Central memory CD4-positive, alpha-beta T cell (primary cell): ENCODE results near the gene TTC5.
A peak's percentile ranks its signal among the peaks of the same experiment; 100 is the strongest.
"Not testable (repeated sequence)": the region's sequence is repeated elsewhere in the genome, so short reads cannot be mapped to it uniquely, and the experiment has no call there.

Experiments used
- DNase-seq: peaks from one replicate; pipeline ENCODE4 v3.0.0; 2022
- total RNA-seq, 3 experiments: gene quantifications; one replicate each; lab custom pipeline; 2026; lab: John Stamatoyannopoulos, UW

The TTC5 gene, protein sequence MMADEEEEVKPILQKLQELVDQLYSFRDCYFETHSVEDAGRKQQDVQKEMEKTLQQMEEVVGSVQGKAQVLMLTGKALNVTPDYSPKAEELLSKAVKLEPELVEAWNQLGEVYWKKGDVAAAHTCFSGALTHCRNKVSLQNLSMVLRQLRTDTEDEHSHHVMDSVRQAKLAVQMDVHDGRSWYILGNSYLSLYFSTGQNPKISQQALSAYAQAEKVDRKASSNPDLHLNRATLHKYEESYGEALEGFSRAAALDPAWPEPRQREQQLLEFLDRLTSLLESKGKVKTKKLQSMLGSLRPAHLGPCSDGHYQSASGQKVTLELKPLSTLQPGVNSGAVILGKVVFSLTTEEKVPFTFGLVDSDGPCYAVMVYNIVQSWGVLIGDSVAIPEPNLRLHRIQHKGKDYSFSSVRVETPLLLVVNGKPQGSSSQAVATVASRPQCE
- total RNA-seq, result 23.9 to 50.6 (median 26.6) reads per million in 3 experiments

DNA sequence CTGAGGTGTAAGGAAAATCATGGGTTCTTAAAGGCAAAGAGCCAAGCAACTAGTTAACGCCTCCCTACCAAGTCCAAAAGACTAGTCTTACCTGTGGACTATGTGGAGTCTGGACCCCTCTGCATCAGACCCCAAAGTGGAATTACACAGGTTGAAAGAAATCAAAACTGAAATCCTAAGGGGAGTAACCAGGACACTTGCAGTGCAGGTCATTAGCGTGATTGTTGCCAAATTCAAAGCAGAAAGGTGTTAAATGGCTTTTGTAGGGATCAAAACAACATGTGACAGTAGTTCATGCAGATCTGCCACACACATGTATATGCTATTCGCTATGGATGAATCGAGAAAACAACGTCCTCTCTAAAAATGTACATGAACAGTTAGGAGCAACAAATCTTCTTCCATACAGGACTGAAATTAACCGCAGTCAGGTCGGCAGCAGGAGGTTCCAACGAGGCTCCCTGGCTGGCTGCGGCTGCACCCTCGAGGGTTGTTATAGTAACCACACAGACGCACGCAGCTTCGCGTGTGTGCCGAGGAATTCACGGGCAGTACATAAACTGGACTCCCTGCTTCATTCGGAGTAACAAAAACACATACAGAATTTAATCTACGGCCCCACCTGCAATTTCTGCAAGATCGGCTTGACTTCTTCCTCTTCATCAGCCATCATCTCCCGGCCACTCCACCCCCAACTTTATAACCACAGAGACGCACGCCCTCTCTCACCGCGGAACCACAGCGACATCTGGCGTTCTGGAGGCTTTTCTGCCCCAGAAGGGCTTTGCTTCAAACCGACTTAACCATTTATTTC lies at the start of gene TTC5:
TTC5 (minus strand) TSS at position 687 of the 814 bp plus-strand sequence; CDS start at position 673, 14 bp downstream.
- DNase-seq, result peak; percentile 85

DNA sequence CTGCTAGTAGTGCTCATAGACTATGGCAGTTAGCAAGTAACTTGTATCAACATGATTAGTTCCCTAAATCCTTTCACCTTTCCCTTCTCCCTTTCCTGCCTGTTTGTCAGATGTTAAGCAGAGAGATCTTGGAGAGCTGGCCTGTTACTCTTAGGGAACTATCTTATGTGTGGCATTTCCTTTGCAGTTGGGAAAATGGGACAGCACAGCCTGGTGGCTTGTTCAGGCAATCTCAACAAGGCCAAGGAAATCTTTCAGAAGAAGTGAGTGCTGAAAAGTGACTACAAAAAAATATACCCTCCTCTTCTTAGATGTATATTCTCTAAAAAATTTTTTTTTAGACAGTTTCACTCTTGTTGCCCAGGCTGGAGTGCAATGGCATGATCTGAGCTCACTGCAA lies 45.1 kb upstream of the TTC5 start:
- DNase-seq, result no peak

DNA sequence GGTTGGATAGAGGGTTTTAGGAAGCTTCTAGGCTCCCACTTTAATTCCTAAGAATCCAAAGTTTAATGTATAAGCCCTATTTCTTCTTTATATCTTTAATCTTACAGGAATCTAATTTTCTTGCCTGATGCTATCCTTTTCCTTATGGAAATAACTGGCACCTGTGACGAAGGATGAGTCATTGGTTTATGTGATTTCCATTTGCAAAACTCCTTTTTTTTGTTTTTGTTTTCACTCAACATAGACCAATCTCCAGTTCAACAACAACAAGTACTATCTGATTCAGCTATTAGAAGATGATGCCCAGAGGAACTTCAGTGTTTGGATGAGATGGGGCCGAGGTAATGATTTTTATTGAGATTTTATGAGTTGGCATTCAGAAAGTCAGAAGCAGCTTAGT lies 44.5 kb upstream of the TTC5 start:
- no peak for DNase-seq

DNA sequence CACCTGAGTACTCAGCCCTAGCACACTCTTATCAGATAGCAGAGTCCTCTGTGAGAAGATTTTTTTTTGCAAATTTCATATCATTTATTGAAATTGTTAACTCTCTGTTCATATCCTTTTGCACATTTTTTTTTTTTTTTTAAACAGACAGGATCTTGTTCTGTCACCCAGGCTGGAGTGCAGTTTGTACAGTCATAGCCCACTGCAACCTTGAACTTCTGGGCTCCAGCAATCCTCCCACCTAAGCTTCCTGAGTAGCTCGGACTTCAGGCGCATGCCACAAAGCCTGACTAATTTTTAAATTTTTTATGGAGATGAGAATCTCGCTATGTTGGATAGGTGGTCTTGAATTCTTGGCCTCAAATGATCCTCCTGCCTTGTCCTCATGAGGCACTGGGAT lies 42.0 kb upstream of the TTC5 start:
- DNase-seq, result no peak

DNA sequence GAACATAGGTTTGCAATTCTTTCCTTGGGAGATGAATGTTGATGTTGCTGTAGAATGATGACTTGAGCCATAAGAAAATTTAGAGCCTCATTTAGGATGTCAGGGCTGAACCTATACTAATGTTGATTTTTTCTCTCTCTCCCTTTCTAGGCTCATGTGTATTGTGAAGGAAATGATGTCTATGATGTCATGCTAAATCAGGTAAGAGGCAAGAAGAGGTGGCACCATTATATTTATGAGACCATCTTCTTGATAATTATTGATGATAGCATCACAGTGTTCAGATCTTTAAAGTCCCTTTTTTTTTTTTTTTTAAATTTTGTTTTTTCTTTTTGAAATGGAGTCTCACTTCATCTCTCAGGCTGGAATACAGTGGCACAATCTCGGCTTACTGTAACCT lies 41.0 kb upstream of the TTC5 start:
- DNase-seq, result no peak

DNA sequence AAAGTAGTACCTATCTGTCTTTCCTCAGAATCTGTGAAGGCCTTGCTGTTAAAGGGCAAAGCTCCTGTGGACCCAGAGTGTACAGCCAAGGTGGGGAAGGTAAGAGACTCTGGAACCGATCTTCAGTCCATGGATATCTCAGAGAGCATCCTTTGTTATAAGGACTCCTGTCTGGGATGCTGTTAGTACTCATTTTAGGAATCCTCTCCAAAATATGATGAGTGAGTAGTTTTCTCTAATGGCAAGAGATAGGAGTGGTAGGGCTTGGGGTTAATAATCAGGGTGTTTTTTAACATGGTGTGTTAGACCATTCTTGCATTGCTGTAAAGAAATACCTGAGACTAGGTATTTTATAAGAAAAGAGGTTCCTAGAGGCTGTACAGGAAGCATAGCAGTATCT lies 39.6 kb upstream of the TTC5 start:
- DNase-seq, result no peak

DNA sequence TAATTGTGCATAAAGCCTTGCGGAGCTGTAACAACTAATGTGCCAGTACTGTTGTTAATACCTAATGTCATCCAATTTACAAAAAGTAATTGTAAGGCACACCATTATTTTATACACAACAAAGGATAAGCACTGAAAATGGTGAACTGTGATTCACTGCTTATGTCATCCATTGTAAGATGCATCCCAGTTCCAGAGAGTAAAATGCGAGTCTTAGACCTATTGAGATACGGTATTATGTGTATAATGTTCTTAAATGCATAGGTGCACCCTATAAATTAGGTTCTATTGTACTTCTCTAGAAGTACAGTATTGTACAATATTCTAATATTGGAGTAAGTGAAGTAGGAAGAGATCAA lies 38.1 kb upstream of the TTC5 start:
- no peak for DNase-seq

DNA sequence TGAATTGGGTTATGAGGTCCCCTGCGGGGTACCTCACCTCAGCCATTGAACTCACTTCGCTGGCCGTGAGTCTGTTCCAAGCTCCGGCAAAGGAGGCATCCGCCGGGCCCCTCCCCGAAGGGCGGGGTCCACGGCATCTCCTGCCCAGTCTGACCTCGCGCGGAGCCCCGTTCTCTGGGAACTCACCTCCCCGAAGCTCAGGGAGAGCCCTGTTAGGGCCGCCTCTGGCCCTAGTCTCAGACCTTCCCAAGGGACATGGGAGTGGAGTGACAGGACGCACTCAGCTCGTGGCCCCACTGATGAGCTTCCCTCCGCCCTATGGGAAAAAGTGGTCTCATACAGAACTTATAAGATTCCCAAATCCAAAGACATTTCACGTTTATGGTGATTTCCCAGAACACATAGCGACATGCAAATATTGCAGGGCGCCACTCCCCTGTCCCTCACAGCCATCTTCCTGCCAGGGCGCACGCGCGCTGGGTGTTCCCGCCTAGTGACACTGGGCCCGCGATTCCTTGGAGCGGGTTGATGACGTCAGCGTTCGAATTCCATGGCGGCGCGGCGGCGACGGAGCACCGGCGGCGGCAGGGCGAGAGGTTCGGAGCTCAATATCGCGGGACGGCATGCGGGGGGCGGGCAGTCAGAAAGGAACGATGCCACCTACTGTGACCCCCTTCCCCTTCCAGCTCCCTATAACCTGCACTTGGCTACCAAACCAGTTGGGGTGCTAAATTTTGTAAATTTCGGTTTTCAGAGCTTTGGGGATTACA lies 37.5 kb upstream of the TTC5 start, which contains the start of gene PARP2:
PARP2 (plus strand) TSS at position 544 of the 770 bp plus-strand sequence; CDS start at position 551, 7 bp downstream.
- DNase-seq, result peak; percentile 93

DNA sequence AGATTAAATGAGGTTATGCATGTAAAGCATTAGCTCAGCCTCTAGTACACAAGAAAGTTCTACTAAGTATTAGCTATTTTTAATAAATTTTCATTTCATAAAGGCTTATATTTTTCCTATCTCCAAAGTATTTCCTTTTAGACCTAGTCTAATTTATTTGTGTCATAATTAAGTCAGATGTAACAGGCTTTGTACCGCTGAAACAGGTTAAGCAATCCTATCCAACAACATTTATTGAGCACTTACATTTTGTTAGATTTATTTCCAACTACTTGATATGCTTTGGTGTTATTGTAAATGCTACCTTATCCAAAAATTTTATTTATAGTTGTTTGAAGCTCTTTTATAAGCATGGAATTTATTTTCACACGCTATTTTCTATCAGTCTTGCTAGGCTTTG lies 35.9 kb upstream of the TTC5 start:
- no peak for DNase-seq

DNA sequence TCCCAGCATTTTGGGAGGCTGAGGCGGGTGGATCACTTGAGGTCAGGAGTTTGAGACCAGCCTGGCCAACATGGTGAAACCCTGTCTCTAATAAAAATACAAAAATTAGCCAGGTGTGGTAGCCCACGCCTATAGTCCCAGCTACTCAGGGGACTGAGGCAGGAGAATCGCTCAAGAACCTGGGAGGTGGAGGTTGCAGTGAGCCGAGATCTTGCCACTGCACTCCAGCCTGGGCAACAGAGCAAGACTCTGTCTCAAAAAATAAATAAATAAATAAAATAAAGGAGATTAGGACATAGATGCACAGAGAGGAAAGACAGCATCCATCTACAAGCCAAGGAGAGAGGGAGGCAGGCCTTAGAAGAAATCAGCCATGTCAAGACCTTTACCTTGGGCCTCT lies 35.3 kb upstream of the TTC5 start:
- DNase-seq, result not testable (repeated sequence)

DNA sequence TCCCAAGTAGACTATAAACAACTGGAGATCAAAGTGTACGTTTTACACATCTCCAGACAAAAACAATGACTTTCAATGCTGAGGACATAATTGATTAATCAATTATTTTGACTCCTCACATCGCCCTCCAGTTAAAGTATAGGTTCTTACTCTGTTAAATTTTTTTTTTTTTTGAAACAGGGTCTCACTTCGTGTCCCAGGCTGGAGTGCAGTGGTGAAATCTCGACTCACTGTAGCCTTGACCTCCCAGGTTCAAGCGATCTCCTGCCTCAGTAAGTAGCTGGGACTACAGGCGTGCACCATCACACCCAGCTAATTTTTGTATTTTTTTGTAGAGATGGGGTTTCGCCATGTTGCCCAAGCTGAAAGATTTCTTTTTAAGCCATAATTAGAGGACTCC lies 28.3 kb upstream of the TTC5 start:
- DNase-seq, result no peak

DNA sequence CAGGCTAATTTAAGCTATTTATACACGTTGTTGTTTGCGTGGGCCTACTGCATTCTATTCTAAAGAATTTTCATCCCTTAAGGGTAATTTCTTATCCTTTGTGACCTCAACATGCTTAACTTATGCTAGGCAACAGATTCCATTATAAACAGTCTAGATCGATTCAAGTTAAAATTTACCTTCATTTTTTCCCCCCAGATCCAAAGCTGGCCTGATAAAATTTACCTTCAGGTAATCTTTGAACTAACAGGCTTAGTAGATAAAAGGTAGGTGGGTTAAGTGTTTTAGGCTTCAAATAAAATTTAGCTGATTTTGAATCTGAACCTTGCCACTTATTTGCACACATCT lies 27.7 kb upstream of the TTC5 start:
- no peak for DNase-seq

DNA sequence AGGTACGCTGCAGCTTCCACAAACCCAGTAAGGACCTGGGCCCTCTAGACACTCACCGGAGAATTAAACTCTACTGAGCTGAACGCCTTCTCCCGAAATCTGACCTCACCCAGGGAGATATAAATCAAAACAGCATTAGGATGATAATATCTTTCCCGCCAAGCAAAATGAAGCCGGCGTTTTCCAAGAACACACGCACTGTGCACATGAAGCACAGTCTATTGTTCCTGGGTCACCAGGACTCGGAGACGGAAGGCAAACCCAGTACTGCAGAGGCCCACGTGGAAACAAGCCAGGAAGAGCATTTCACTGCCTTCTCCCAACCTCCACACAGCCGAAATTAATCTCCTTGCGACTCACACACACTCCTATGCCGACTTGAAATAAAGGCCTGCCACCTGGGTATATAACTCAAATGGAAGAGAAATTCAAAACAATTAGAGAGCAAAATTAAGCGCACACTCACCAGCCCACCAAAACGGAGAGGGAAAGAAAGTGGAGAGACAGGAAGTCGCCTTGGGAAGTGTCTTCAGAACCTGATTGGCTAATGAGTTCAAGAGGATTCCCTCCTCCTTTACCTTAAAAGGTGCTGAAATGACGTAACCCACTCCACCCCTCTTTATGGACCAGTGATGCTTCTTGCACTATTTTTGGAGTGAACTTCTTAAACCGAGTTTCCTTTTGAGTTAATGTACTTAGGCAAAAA lies 27.2 kb upstream of the TTC5 start, which contains the start of gene CCNB1IP1:
CCNB1IP1 (minus strand) TSS at position 492 of the 706 bp plus-strand sequence. CDS start 16,756 bp downstream, outside the sequence.
- peak; percentile 75 for DNase-seq

DNA sequence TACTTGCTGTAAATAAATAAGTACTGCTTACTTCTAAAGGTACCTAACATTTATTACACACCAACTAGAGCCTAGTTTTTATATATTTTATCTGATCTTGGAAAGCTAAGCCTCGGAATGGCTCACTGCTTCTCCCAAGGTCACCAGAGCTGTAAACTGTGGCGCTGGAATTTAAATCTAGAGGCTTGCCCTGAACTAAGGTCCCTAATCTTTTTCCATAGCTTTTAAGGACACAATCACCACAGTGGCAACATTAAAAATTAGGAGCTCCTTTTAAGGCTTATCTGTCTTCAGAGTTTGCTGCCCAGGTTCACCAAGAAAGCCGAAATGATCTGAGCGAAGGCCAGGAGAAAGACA lies 26.7 kb upstream of the TTC5 start:
- no peak for DNase-seq

DNA sequence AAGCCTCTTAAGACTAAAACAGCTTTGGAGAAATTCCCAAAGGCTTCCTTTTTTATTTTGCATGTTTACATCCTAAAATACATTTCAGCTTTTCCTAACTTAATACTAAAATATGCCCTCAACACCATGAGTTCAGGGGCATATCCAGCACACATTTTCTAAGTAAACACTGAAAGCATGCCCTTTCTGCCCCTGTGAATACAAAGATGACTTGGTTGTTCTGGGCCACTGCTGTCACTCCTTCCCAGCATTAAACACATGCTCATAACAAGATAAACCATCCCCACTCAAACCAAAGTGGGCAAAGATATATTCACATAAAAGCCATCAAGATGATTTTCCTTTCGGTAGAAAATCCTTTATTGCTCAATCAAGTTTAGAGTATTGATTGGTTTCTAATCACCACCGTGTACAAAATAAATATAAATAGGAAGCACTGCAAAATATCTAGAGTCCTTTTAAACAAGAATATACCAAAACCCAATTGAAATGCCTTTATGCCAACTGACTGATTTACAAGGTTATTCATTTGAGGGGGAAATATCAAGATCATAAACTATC lies 25.4 kb upstream of the TTC5 start:
- no peak for DNase-seq

DNA sequence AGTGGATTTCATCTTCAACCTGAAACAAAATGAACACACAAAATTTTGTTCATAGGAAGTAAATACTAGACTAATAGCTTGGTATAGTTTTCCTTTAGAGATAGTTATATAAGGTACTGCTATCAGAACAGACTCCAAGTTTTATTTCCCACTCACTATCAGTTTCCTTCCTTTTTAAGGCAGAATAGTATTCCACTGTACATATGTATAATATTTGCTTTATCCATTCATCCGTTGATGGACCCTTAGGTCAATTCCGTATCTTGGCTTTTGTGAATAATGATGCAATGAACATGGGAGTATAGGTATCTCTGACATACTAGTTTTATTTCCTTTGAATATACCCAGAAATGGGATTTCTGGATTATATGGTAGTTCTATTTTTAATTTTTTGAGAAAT lies 23.6 kb upstream of the TTC5 start:
- DNase-seq, result no peak

DNA sequence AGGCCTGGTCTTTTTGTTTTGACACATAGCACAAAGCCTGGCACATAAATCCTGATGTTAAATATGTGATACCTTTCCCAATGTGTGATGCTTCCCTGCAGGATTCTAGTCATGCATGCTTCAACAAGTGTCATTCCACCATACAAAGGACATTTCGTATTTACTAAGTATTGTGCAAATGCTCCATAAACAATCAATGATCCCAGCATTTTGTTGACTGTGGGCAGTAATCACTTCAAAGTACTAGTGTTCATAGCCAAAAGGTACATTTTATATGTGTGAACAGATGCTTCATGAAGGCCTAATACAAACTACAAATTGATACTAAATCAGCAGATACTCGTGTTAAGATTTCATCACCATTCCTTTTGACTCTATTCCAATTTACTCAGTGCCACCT lies 23.0 kb upstream of the TTC5 start:
- DNase-seq, result no peak

DNA sequence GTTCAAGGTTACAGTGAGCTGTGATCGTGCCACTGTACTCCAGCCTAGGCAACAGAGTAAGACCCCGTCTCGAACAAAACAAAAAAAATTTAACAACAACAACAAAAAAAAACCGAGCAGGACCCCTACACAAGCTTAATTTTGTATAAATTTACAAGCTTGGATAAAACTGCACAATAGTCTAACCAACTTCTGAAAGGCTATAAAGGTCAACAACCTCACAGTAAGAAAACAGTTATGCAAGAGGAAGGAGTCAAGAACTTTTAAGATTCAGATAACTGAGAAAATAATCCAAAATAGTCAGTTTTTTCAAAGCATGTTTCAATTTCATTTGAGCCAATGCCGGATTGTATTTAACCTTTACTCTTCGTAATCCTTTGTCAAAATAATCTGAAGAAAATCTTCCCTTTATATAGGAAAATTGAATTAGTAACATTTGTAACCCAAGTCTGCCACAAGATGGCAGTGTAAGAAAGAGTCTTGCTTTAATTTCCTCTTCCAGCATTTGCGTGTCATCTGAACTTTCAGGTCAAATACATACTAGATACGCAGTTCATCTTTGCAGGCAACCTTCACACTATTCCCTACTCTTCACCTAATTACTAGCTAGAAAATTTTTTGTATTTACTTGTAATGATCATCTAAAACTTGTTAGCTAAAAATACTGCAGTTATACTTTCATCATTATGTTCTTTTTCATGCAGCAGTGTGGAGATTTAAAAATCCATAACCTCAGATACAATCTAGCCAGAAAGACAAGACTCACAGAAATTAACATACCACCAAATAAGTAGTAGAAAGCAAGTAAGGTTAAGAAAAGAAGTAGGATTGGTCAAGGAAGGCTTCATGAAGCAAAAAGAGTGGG lies 21.5 kb upstream of the TTC5 start:
- peak; percentile 63 for DNase-seq

DNA sequence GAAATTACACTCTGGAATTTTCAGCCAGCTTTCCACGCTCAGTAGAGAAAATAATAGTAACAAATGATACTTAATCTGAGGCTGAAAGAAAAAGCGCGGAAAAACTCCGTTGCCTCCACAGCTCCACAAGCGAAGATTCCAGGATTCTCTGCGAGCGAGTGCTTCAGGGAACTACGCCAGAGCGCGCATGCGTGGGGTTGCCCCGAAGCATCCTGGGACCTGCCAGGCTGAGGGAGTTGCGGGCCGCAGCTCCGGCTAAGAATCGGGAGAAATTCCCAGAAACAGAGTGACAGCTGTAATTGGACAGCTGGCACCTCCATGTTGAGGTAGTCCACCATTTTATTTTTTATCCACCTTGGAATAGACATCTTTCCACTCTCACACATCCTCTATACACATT lies 12.0 kb upstream of the TTC5 start:
- no peak for DNase-seq

DNA sequence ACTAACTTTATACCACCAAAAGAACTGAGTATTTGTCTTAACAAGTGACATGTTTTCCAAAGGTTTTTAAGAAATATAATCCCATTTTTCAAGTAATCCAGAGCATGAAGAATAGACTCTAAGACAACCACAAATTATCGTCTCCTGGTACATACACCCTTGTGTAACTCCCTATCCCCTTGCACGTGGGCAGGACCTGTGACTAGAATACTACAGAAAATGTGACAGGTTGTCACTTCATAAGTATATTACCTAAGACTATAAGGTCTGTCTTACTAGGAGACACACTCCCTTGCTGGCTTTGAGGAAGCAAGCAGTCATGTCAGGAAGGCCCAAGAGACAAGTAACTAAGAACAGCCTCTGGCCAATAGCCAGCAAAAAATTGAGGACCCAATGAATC lies 8.3 kb upstream of the TTC5 start:
- DNase-seq, result no peak

DNA sequence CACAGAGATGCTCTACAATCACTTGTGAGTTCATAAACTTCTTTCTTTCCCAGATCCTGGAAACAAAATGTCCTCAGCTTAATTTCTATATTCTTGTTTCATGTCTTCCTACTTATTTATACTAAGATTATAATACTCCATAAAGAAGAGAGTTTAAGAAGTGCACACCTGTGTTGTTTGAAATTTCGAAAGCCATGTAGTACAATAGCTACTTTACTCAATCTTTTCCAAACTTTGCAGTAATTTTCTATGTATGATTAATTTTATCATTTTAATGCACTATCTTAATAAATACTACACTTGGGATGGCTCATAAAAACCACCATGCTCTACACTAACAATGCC lies 300 bp upstream of the TTC5 start:
- DNase-seq, result no peak
